Fibroblast of lung (primary cell): Measurements from ENCODE around the gene SYNDIG1. TPM values are rescaled to one million over a fixed set of nuclear protein-coding genes. Genes with fewer than 3 reads are reported as not detected.

ENCODE experiments used
- DNase-seq, 2 donors: peaks; one replicate each; pipeline versions ENCODE4 v3.0.0 to v3.0.0-alpha.2; 2010; ENCODE audit warnings: low read depth in 2 of 2
- H2AFZ ChIP-seq: 2 replicates; pipeline ENCODE4 v1.5.1; 2012; ENCODE audit warnings: low read length, control low read depth, inconsistent platforms
- H3K27ac ChIP-seq: 2 replicates; pipeline ENCODE4 v1.5.1; 2011; ENCODE audit warnings: low read length, control low read depth; ENCODE audit not compliant: insufficient read depth
- H3K27me3 ChIP-seq: 2 replicates; pipeline ENCODE4 v1.5.1; 2011; ENCODE audit warnings: mild to moderate bottlenecking, low read length; ENCODE audit not compliant: control insufficient read depth, insufficient read depth
- H3K36me3 ChIP-seq: 2 replicates; pipeline ENCODE4 v1.5.1; 2011; ENCODE audit warnings: low read length; ENCODE audit not compliant: control insufficient read depth, insufficient read depth
- H3K4me1 ChIP-seq: 2 replicates; pipeline ENCODE4 v1.5.1; 2011; ENCODE audit warnings: low read length; ENCODE audit not compliant: control insufficient read depth, insufficient read depth; ENCODE audit errors: extremely low read depth
- H3K4me2 ChIP-seq: 2 replicates; pipeline ENCODE4 v1.5.1; 2011; ENCODE audit warnings: low read length, control low read depth; ENCODE audit not compliant: insufficient read depth; ENCODE audit errors: extremely low read depth
- H3K4me3 ChIP-seq, 4 experiments: fragments of 200-600 bp in 1 of 4; sonication (generic) in 1 of 4; replicated peaks in 1 of 4; 2 replicates each; pipeline ENCODE4 v1.5.1; 2011 to 2016; ENCODE audit warnings: low read length in 4 of 4, low read depth in 3 of 4, mild to moderate bottlenecking in 3 of 4, control low read depth in 2 of 4, inconsistent platforms in 1 of 4, mixed read lengths in 1 of 4; ENCODE audit not compliant: insufficient read depth in 1 of 4; ENCODE audit errors: control extremely low read depth in 1 of 4
- H3K79me2 ChIP-seq: 2 replicates; pipeline ENCODE4 v1.5.1; 2012; ENCODE audit warnings: mild to moderate bottlenecking, low read length, inconsistent platforms; ENCODE audit not compliant: control insufficient read depth, insufficient read depth
- H3K9ac ChIP-seq: 2 replicates; pipeline ENCODE4 v1.5.1; 2011; ENCODE audit warnings: mild to moderate bottlenecking, low read length, control low read depth; ENCODE audit not compliant: insufficient read depth
- H3K9me3 ChIP-seq: 2 replicates; pipeline ENCODE4 v1.5.1; 2012; ENCODE audit warnings: low read depth, low read length; ENCODE audit not compliant: control insufficient read depth, insufficient read depth
- H4K20me1 ChIP-seq: 2 replicates; pipeline ENCODE4 v1.5.1; 2011; ENCODE audit warnings: low read length; ENCODE audit not compliant: control insufficient read depth, insufficient read depth; ENCODE audit errors: extremely low read depth
- EZH2 ChIP-seq: IDR thresholded peaks from 2 replicates; pipeline ENCODE4 v1.5.1; 2012; ENCODE audit warnings: low read length, control low read depth, mild to moderate bottlenecking; ENCODE audit errors: missing control alignments
- polyA plus RNA-seq, 2 donors: library from polyadenylated mRNA; depleted of rRNA in 1 of 2; stranded (reverse) in 1 of 2; unstranded in 1 of 2; fragments of >200 nt; gene quantifications; 2 replicates each; pipeline ENCODE4 v1.2.1, GENCODE V29; 2011 to 2012; ENCODE audit warnings: missing spikeins in 1 of 2
- total RNA-seq: library from RNA; depleted of rRNA; stranded (reverse); fragments of >200 nt; gene quantifications from 2 replicates; pipeline ENCODE4 v1.2.1, GENCODE V29; 2014
- TF ChIP-seq, protein P1 (sequence below), 2 donors: IDR thresholded peaks in 1 of 2; conservative IDR thresholded peaks in 1 of 2; 1 replicate in 1 of 2; 2 replicates in 1 of 2; pipeline ENCODE4 v1.5.1; 2011 to 2012; ENCODE audit warnings: low read length in 2 of 2, control low read depth in 1 of 2, inconsistent platforms in 1 of 2, low read depth in 1 of 2, mild to moderate bottlenecking in 1 of 2

The SYNDIG1 gene
- total and polyA plus RNA-seq, 2 donors (not counting 1 experiment from before 2014, with no cell fraction given) = 0.02 to 0.17 TPM

DNA sequence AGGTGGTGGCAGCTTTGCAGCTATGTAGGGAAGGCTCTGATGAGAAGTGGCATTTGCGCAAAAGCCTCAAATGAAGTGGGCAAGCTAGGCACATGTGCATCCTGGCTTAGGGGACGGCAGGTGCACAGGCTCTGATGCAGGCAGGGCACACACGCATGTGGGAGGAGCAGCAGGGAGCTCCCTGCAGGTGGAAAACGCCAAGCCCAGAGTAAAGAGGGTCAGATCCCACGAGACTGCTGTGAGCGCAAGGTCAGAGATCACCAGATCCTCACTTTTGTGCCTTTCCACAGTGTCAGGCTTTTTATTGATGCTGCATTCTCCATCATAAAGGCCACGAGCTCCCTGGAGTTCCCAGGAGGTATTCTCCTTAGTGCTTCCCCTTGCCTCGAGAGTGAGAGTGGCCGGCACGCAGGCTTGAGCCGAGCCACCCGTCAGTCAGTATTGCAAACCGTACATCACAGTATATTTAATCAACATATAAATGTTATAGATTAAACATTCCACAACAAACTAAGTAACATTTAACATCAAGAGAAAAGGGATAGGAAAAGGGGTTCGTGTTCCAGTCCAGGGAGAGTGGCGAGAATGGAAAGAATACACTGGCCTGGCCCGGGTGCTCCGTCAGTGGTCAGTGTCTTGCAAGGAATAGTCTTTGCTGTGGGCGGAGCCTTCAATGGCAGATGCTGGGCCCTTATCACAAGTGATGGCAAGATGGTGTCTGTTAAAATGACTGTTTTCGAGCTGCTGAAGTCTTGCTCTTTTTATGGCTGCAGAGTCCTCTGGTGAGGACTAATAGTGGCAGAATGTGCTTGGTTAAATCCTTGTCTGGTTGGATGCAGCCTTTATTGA, 109.4 kb downstream of the SYNDIG1 start:
- H3K9ac ChIP-seq = no peak overlapping the region
- H3K27ac ChIP-seq = no peak overlapping the region
- no peaks in the 10 kb centered on the region for H3K27me3 ChIP-seq
- H3K36me3 ChIP-seq = no peaks in the 10 kb centered on the region
- H3K79me2 ChIP-seq = no peaks in the 10 kb centered on the region
- no peak for DNase-seq
- H3K4me1 ChIP-seq = no peaks in the 10 kb centered on the region
- H2AFZ ChIP-seq = no peak overlapping the region
- H3K4me2 ChIP-seq = no peak overlapping the region
- H4K20me1 ChIP-seq = no peaks in the 10 kb centered on the region
- H3K4me3 ChIP-seq = no peak overlapping the region
- no peaks in the 10 kb centered on the region for H3K9me3 ChIP-seq
- no peak for TF ChIP-seq EZH2
- TF ChIP-seq, protein P1, sequence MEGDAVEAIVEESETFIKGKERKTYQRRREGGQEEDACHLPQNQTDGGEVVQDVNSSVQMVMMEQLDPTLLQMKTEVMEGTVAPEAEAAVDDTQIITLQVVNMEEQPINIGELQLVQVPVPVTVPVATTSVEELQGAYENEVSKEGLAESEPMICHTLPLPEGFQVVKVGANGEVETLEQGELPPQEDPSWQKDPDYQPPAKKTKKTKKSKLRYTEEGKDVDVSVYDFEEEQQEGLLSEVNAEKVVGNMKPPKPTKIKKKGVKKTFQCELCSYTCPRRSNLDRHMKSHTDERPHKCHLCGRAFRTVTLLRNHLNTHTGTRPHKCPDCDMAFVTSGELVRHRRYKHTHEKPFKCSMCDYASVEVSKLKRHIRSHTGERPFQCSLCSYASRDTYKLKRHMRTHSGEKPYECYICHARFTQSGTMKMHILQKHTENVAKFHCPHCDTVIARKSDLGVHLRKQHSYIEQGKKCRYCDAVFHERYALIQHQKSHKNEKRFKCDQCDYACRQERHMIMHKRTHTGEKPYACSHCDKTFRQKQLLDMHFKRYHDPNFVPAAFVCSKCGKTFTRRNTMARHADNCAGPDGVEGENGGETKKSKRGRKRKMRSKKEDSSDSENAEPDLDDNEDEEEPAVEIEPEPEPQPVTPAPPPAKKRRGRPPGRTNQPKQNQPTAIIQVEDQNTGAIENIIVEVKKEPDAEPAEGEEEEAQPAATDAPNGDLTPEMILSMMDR (conservative IDR thresholded peaks at IDR 0.05 in 1 of 2, IDR thresholded peaks at IDR 0.05 in 1 of 2; ENCODE audit: low read depth in 1 of 2, low read length in 2 of 2) = no peak

DNA sequence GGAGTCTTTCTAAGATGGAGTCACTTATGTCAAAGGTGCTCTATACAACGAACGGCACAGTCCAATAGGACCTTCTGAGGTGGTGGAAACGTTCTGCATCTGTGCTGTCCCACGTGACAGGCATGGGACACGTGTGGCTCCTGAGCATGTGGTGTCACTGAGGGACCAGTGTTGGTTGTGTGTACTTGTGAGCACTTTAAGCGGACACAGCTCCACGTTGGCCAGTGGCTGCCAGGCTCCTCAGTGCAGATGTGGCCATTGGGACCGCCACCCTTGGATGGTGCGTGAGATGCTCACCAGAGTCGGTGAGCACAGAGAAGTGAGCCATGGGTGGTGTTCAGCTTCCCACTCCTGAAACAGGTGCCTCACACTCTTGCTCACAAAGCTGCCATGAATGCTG, 110.0 kb downstream of the SYNDIG1 start:
- Histone ChIP-seq H3K4me3 (no peak overlapping the region), H4K20me1 (no peaks in the 10 kb centered on the region), H3K36me3 (no peaks in the 10 kb centered on the region), H3K4me1 (no peaks in the 10 kb centered on the region), H3K27me3 (no peaks in the 10 kb centered on the region), H3K9me3 (no peaks in the 10 kb centered on the region), H3K27ac (no peak overlapping the region), H2AFZ (no peak overlapping the region), H3K9ac (no peak overlapping the region), H3K79me2 (no peaks in the 10 kb centered on the region), H3K4me2 (no peak overlapping the region)
- TF ChIP-seq EZH2 = no peak
- TF ChIP-seq, protein P1 (conservative IDR thresholded peaks at IDR 0.05 in 1 of 2, IDR thresholded peaks at IDR 0.05 in 1 of 2; ENCODE audit: low read depth in 1 of 2, low read length in 2 of 2) = no peak
- no peak for DNase-seq

DNA sequence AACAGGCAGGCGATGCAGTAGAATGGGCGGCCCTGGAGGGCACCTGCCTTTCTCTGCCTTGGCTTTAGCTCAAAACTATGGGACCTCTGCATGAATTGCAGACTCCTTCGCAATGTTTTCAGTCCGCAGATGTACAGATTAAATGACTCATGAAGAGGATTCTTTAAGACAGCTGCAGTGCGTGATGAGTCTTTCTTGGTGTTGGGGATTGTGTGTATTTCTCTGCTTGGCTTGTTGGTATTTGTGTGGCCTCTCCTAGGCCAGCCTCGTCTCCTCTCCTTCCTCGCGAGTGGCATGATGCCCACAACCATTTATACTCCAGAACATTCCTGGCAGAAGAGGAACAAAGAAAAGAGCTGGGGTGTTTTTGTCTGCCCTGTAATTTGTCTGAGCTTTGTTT, 110.6 kb downstream of the SYNDIG1 start:
- Histone ChIP-seq H3K9me3 (no peaks in the 10 kb centered on the region), H3K4me3 (no peak overlapping the region), H3K36me3 (no peaks in the 10 kb centered on the region), H3K4me1 (no peaks in the 10 kb centered on the region), H4K20me1 (no peaks in the 10 kb centered on the region), H3K27me3 (no peaks in the 10 kb centered on the region), H3K79me2 (no peaks in the 10 kb centered on the region), H3K27ac (no peak overlapping the region), H2AFZ (no peak overlapping the region), H3K4me2 (no peak overlapping the region), H3K9ac (no peak overlapping the region)
- TF ChIP-seq, protein P1 (conservative IDR thresholded peaks at IDR 0.05 in 1 of 2, IDR thresholded peaks at IDR 0.05 in 1 of 2; ENCODE audit: low read depth in 1 of 2, low read length in 2 of 2) = no peak
- TF ChIP-seq EZH2 = no peak
- no peak for DNase-seq
